ENCODE data around the gene DPF3.

The DPF3 gene

GRCh38 chr14:72631401-72631800, 262.5 kb downstream of the DPF3 start:
- TF ChIP-seq EGR1 (IDR thresholded peaks at IDR 0.05) (no peak), ZBTB7A (IDR thresholded peaks at IDR 0.05; ENCODE audit: low read depth) (no peak), NFIC (IDR thresholded peaks at IDR 0.05) (no peak), MAX (IDR thresholded peaks at IDR 0.05) (no peak), USF1 (IDR thresholded peaks at IDR 0.05) (no peak), TEAD4 (IDR thresholded peaks at IDR 0.05) (no peak), FOXM1 (IDR thresholded peaks at IDR 0.05; ENCODE audit: borderline replicate concordance, low read depth) (no peak), REST (IDR thresholded peaks at IDR 0.05; ENCODE audit: low read depth) (no peak), CREB1 (IDR thresholded peaks at IDR 0.05; ENCODE audit: low read depth) (no peak), CEBPB (IDR thresholded peaks at IDR 0.05) (no peak), TCF12 (IDR thresholded peaks at IDR 0.05; ENCODE audit: low read depth) (no peak), YY1 (IDR thresholded peaks at IDR 0.05; ENCODE audit: low read depth) (no peak), TAF1 (IDR thresholded peaks at IDR 0.05; ENCODE audit: low read depth) (no peak), EP300 (IDR thresholded peaks at IDR 0.05; ENCODE audit: borderline replicate concordance) (no peak), RAD21 (IDR thresholded peaks at IDR 0.05; ENCODE audit: low read depth) (no peak)

- TF ChIP-seq NFIC (IDR thresholded peaks at IDR 0.05) (no peak), MAX (IDR thresholded peaks at IDR 0.05) (no peak), FOXM1 (IDR thresholded peaks at IDR 0.05; ENCODE audit: borderline replicate concordance, low read depth) (no peak), CREB1 (IDR thresholded peaks at IDR 0.05; ENCODE audit: low read depth) (no peak), USF1 (IDR thresholded peaks at IDR 0.05) (no peak), TEAD4 (IDR thresholded peaks at IDR 0.05) (no peak)
Observed at GRCh38 chr14:72630374-72630773, 263.5 kb downstream of the DPF3 start.

GRCh38 chr14:72629534-72629933, 264.4 kb downstream of the DPF3 start:
- no peak for TF ChIP-seq NFIC (IDR thresholded peaks at IDR 0.05)
- no peak for TF ChIP-seq ZBTB7A (IDR thresholded peaks at IDR 0.05; ENCODE audit: low read depth)
- TF ChIP-seq EGR1 (IDR thresholded peaks at IDR 0.05) = no peak
- no peak for TF ChIP-seq USF1 (IDR thresholded peaks at IDR 0.05)
- TF ChIP-seq YY1 (IDR thresholded peaks at IDR 0.05; ENCODE audit: low read depth) = no peak
- no peak for TF ChIP-seq RAD21 (IDR thresholded peaks at IDR 0.05; ENCODE audit: low read depth)
- TF ChIP-seq TEAD4 (IDR thresholded peaks at IDR 0.05) = no peak
- no peak for TF ChIP-seq FOXM1 (IDR thresholded peaks at IDR 0.05; ENCODE audit: borderline replicate concordance, low read depth)
- TF ChIP-seq EP300 (IDR thresholded peaks at IDR 0.05; ENCODE audit: borderline replicate concordance) = no peak
- no peak for TF ChIP-seq CREB1 (IDR thresholded peaks at IDR 0.05; ENCODE audit: low read depth)
- no peak for TF ChIP-seq MAX (IDR thresholded peaks at IDR 0.05)
- TF ChIP-seq TCF12 (IDR thresholded peaks at IDR 0.05; ENCODE audit: low read depth) = no peak
- no peak for TF ChIP-seq TAF1 (IDR thresholded peaks at IDR 0.05; ENCODE audit: low read depth)

GRCh38 chr14:72625689-72626088, 268.2 kb downstream of the DPF3 start:
- TF ChIP-seq FOXM1 (IDR thresholded peaks at IDR 0.05; ENCODE audit: borderline replicate concordance, low read depth) (no peak), MAX (IDR thresholded peaks at IDR 0.05) (no peak), NFIC (IDR thresholded peaks at IDR 0.05) (no peak), EGR1 (IDR thresholded peaks at IDR 0.05) (no peak), CREB1 (IDR thresholded peaks at IDR 0.05; ENCODE audit: low read depth) (no peak), RAD21 (IDR thresholded peaks at IDR 0.05; ENCODE audit: low read depth) (no peak), TCF12 (IDR thresholded peaks at IDR 0.05; ENCODE audit: low read depth) (no peak), TAF1 (IDR thresholded peaks at IDR 0.05; ENCODE audit: low read depth) (no peak), ZBTB7A (IDR thresholded peaks at IDR 0.05; ENCODE audit: low read depth) (no peak), USF1 (IDR thresholded peaks at IDR 0.05) (no peak)

- TF ChIP-seq EGR1 (IDR thresholded peaks at IDR 0.05) = no peak
- TF ChIP-seq YY1 (IDR thresholded peaks at IDR 0.05; ENCODE audit: low read depth) = no peak
- no peak for TF ChIP-seq TAF1 (IDR thresholded peaks at IDR 0.05; ENCODE audit: low read depth)
- TF ChIP-seq CEBPB (IDR thresholded peaks at IDR 0.05) = no peak
- no peak for TF ChIP-seq CREB1 (IDR thresholded peaks at IDR 0.05; ENCODE audit: low read depth)
Observed at GRCh38 chr14:72621387-72622065, 272.4 kb downstream of the DPF3 start.

GRCh38 chr14:72619881-72620280, 274.0 kb downstream of the DPF3 start:
- TF ChIP-seq CREB1 (IDR thresholded peaks at IDR 0.05; ENCODE audit: low read depth) (no peak), EP300 (IDR thresholded peaks at IDR 0.05; ENCODE audit: borderline replicate concordance) (no peak), NFIC (IDR thresholded peaks at IDR 0.05) (no peak), TCF12 (IDR thresholded peaks at IDR 0.05; ENCODE audit: low read depth) (no peak)
